GM12875 (cell line): ENCODE measurements around the gene SBK3.

Source experiments
- H3K4me3 ChIP-seq: one replicate; pipeline ENCODE4 v1.5.1; 2011; ENCODE audit warnings: low read depth, low read length, control low read depth
- TF ChIP-seq, protein P1 (sequence below): IDR thresholded peaks from 2 replicates; pipeline ENCODE4 v1.5.1; 2011; ENCODE audit warnings: low read depth, mild to moderate bottlenecking, control low read depth, inconsistent platforms, low read length, moderate library complexity, borderline replicate concordance; ENCODE audit not compliant: insufficient read depth

The SBK3 gene

DNA sequence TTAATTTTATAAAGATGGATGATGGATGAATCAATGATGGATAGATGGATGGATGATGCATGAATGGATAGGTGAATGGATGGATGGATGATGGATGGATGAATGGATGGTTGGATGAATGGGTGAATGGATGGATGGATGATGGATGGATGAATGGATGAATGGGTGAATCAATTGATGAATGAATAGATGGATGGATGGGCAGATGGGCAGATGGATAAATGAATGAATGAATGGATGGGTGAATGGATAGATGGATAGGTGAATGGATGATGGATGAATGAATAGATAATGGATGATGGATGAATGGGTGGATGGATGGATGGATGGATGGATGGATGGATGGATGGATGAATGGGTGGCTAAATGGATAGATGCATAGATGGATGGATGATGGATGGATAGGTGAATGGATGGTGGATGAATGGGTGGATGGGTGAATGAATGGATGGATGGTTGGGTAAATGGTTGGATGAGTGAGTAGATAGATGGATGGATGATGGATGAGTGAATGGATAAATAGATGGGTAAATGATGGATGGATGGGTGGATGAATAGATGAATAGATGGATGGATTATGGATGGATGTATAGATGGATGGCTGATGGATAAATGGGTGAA, 22.5 kb upstream of the SBK3 start:
- H3K4me3 ChIP-seq = no peak overlapping the region
- TF ChIP-seq, protein P1, sequence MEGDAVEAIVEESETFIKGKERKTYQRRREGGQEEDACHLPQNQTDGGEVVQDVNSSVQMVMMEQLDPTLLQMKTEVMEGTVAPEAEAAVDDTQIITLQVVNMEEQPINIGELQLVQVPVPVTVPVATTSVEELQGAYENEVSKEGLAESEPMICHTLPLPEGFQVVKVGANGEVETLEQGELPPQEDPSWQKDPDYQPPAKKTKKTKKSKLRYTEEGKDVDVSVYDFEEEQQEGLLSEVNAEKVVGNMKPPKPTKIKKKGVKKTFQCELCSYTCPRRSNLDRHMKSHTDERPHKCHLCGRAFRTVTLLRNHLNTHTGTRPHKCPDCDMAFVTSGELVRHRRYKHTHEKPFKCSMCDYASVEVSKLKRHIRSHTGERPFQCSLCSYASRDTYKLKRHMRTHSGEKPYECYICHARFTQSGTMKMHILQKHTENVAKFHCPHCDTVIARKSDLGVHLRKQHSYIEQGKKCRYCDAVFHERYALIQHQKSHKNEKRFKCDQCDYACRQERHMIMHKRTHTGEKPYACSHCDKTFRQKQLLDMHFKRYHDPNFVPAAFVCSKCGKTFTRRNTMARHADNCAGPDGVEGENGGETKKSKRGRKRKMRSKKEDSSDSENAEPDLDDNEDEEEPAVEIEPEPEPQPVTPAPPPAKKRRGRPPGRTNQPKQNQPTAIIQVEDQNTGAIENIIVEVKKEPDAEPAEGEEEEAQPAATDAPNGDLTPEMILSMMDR = no peak

DNA sequence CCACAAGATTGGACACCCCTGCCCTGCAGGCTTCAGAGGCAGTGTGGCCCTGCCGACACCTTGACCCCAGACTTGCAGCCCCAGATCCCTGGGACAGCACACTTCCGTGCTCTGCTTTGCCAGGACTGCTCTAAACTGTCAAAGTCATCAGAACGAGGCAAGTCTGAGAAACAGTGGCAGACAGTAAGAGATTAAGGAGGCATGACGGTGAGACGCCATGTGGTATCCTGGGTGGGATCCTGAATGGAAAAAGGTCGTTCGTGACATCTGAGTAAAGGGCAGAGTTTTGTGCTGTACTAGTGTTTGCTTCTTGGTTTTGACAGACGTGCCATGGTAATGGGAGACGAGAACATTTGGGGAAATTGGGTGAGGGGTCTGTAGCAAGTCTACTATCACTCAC, 21.5 kb upstream of the SBK3 start:
- TF ChIP-seq, protein P1 = no peak
- no peak overlapping the region for H3K4me3 ChIP-seq

- TF ChIP-seq, protein P1 = no peak
- H3K4me3 ChIP-seq = no peak overlapping the region
Measured at GRCh38 chr19:55563261-55563690, 17.9 kb upstream of the SBK3 start.

DNA sequence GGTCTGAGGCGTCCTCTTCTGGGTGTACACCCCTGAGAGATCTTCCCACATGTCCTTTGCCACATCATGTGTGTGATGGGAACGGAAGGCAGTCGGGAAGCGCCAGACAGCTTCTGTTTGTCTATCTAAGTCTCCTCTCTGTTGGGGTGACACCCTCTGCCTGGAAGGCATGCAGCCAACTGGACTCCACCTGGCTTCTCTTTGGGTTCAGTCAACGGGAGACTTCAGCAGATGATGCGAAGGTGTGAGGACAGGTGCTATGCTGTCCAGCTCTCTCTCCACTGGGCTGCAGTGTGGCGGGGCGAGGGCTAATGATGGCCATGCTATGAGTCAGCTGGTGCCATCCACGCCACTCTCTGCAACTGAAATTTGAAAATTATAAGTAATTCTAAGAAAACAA, 14.3 kb upstream of the SBK3 start:
- no peak overlapping the region for H3K4me3 ChIP-seq
- TF ChIP-seq, protein P1 = no peak

DNA sequence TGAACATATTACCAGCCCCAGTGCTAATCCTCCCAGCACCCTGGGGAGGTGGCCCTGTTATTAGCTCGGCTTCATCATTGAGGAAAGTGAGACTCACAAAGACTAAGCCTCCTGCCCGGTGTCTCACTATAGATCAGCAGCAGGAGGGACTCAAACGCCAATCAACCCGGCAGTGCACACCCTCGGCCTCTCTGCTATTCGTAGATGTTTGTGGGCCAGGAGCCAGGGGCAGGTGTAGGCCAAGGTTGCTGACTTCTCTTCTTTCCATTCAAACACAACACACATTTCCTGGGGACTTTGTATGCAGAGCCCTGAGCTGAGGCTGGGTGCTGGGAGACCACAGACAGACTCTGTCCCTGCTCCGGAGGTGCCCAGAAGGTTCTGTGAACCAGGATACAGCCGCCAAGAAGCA, 9.4 kb upstream of the SBK3 start:
- TF ChIP-seq, protein P1 = no peak
- no peak overlapping the region for H3K4me3 ChIP-seq

DNA sequence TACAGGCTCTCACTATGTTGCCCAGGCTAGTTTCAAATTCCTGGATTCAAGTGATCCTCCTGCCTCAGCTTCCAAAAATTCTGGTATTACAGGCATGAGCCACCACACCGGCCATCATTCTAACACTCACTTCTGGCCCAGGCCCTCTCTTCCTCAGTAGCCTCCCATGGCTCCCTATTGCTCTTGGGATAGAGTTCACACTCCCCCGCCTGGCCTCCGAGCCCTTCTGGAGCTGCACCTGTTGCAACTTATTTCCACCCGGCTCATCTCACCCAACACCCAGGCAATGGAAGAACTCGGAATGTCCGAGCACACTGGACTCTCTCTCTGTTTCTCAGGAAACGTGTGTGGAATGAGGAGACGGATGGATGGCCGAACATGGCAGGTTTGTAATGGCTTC, 9.0 kb upstream of the SBK3 start:
- H3K4me3 ChIP-seq = no peak overlapping the region

More for the DNA sequence above, 9.0 kb upstream of the SBK3 start:
- TF ChIP-seq, protein P1 = no peak
